SU-DHL-6 (cell line): ENCODE results near the gene INVS.
"Not testable (repeated sequence)": the region's sequence is repeated elsewhere in the genome, so short reads cannot be mapped to it uniquely, and the experiment has no call there.

Experiments
- CTCF ChIP-seq: fragments of 200-600 bp; sonication (generic); IDR thresholded peaks from one replicate; pipeline ENCODE4 v1.5.1; 2017; ENCODE audit warnings: antibody characterized with exemption, mild to moderate bottlenecking, low read length, moderate library complexity; ENCODE audit not compliant: insufficient read depth, poor library complexity, severe bottlenecking
- EZH2phosphoT487 ChIP-seq: fragments of 200-600 bp; sonication (generic), shearing (Covaris generic); conservative IDR thresholded peaks from 2 replicates; pipeline ENCODE4 v1.6.1; 2018; ENCODE audit warnings: mild to moderate bottlenecking, antibody characterized with exemption, low read length, moderate library complexity, mixed read lengths

- not testable (repeated sequence) for TF ChIP-seq CTCF, EZH2phosphoT487
Observed at GRCh38 chr9:100145976-100146375, 46.9 kb downstream of the INVS start.
